ENCODE measurements around the gene OTP.

DNA sequence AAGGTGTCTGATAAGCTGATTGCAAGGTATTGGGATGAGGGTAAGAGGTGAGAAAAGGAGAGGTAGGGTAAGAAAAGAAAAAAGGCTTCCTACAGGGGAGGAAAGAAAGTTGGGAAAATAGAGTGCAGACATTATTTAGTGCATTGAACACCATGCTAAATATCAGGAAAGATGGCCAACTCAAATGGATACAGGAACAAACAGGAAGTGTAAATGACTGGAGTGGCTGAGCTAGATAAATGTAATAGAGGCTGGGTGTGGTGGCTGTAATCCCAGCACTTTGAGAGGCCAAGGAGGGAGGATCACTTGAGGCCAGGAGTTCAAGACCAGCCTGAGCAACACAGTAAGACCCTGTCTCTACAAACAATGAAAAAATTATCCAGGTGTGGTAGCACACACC lies 32.2 kb downstream of the OTP start:
- TF ChIP-seq, protein P1, sequence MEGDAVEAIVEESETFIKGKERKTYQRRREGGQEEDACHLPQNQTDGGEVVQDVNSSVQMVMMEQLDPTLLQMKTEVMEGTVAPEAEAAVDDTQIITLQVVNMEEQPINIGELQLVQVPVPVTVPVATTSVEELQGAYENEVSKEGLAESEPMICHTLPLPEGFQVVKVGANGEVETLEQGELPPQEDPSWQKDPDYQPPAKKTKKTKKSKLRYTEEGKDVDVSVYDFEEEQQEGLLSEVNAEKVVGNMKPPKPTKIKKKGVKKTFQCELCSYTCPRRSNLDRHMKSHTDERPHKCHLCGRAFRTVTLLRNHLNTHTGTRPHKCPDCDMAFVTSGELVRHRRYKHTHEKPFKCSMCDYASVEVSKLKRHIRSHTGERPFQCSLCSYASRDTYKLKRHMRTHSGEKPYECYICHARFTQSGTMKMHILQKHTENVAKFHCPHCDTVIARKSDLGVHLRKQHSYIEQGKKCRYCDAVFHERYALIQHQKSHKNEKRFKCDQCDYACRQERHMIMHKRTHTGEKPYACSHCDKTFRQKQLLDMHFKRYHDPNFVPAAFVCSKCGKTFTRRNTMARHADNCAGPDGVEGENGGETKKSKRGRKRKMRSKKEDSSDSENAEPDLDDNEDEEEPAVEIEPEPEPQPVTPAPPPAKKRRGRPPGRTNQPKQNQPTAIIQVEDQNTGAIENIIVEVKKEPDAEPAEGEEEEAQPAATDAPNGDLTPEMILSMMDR (conservative IDR thresholded peaks at IDR 0.05; ENCODE audit: low read depth, low read length) = no peak
- no peak for TF ChIP-seq EZH2 (IDR thresholded peaks at IDR 0.05; ENCODE audit: borderline replicate concordance, low read depth, low read length, poor library complexity, severe bottlenecking)

All from A673 (cell line).